Tibial nerve (tissue), 4 donors: Measurements from ENCODE around the gene NHSL1. TPM values are rescaled to one million over a fixed set of nuclear protein-coding genes. Genes with fewer than 3 reads are reported as not detected.

ENCODE experiments used
- DNase-seq, 2 donors: peaks; one replicate each; pipeline ENCODE4 v3.0.0-alpha.2; 2019; ENCODE audit warnings: low spot score in 2 of 2
- H3K27ac ChIP-seq, 4 donors: fragments of 200-600 bp; sonication (generic) in 3 of 4; one replicate each; pipeline ENCODE4 v1.5.1; 2017 to 2019; ENCODE audit warnings: mild to moderate bottlenecking in 1 of 4
- H3K27me3 ChIP-seq, 2 donors: fragments of 200-600 bp; sonication (generic) in 1 of 2; one replicate each; pipeline versions ENCODE4 v1.5.1 to v1.6.0; 2017 to 2019
- H3K36me3 ChIP-seq, 3 donors: fragments of 200-600 bp; sonication (generic); one replicate each; pipeline ENCODE4 v1.5.1; 2018 to 2019
- H3K4me1 ChIP-seq, 4 donors: fragments of 200-600 bp; sonication (generic) in 3 of 4; one replicate each; pipeline ENCODE4 v1.5.1; 2017 to 2019
- H3K4me3 ChIP-seq, 4 donors: fragments of 200-600 bp; sonication (generic) in 3 of 4; one replicate each; pipeline ENCODE4 v1.5.1; 2017 to 2019; ENCODE audit warnings: mild to moderate bottlenecking in 1 of 4, moderate library complexity in 1 of 4
- H3K9me3 ChIP-seq, 4 donors: fragments of 200-600 bp; sonication (generic) in 3 of 4; one replicate each; pipeline ENCODE4 v1.5.1; 2017 to 2019
- EP300 ChIP-seq, 2 donors: sonication (generic); formaldehyde crosslinking; IDR thresholded peaks; one replicate each; pipeline ENCODE4 v1.6.1; 2017; ENCODE audit warnings: antibody characterized with exemption in 2 of 2, mild to moderate bottlenecking in 1 of 2
- POLR2A ChIP-seq, 2 donors: fragments of 450-650 bp; IDR thresholded peaks; one replicate each; pipeline ENCODE4 v1.6.1; 2017; ENCODE audit warnings: antibody characterized with exemption in 2 of 2, mild to moderate bottlenecking in 2 of 2, moderate library complexity in 2 of 2
- WGBS, 2 donors: methylation state at CpG; one replicate each; pipeline ENCODE4 v1.1.5; 2018; 5-methylcytosine and 5-hydroxymethylcytosine counted together
- total RNA-seq, 4 donors: library from RNA; depleted of rRNA; stranded (reverse); fragments of >200 nt; gene quantifications; one replicate each; pipeline ENCODE4 v1.1.0, GENCODE V29; 2016
- TF ChIP-seq, protein P1 (sequence below), 5 experiments: fragments of 200-600 bp in 3 of 5; fragments of 450-650 bp in 2 of 5; sonication (generic) in 3 of 5; IDR thresholded peaks; one replicate each; pipeline ENCODE4 v1.5.1; 2016 to 2019; ENCODE audit warnings: antibody characterized with exemption in 5 of 5, mild to moderate bottlenecking in 3 of 5, moderate library complexity in 2 of 5

NHSL1 gene
- total RNA-seq, 4 donors from 2014 or later, result 8.6 to 17.3 (median 12.6) TPM

DNA sequence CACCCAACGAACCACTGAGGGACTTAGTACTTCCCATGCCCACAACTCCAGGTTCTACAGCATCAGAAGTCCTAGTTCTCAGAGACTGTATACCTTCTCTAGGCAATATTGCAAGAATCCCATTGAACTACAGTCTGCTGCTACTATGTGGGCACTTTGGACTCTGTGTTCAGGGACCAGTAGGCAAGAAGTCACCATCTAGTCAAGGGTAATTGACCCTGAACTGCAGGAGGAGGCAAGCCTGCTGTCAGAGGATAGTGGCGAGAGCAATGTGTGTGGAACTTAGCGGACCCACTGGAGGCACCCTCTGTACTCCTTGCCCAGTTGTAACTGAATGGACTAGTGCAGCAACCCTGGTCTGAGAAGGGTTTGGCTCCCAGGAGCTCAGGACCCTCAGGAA lies 79.5 kb downstream of the NHSL1 start:
- H3K4me3 ChIP-seq, result no peak overlapping the region
- peaks cover 0 to 8% (median 0%) of the 10 kb centered on the region in 4 donors for H3K9me3 ChIP-seq
- peaks cover 0 to 62% (median 0%) of the 10 kb centered on the region in 3 donors for H3K36me3 ChIP-seq
- no peak overlapping the region for H3K27ac ChIP-seq
- WGBS, 2 donors, result 100% methylated on average over 3 of the region's 3 CpGs
- H3K27me3 ChIP-seq, result no peaks in the 10 kb centered on the region
- DNase-seq, result no peak
- no peak for TF ChIP-seq EP300 (IDR thresholded peaks at IDR 0.05)
- TF ChIP-seq POLR2A (IDR thresholded peaks at IDR 0.05), result no peak
- TF ChIP-seq, protein P1, sequence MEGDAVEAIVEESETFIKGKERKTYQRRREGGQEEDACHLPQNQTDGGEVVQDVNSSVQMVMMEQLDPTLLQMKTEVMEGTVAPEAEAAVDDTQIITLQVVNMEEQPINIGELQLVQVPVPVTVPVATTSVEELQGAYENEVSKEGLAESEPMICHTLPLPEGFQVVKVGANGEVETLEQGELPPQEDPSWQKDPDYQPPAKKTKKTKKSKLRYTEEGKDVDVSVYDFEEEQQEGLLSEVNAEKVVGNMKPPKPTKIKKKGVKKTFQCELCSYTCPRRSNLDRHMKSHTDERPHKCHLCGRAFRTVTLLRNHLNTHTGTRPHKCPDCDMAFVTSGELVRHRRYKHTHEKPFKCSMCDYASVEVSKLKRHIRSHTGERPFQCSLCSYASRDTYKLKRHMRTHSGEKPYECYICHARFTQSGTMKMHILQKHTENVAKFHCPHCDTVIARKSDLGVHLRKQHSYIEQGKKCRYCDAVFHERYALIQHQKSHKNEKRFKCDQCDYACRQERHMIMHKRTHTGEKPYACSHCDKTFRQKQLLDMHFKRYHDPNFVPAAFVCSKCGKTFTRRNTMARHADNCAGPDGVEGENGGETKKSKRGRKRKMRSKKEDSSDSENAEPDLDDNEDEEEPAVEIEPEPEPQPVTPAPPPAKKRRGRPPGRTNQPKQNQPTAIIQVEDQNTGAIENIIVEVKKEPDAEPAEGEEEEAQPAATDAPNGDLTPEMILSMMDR (IDR thresholded peaks at IDR 0.05), result no peak
- no peaks in the 10 kb centered on the region for H3K4me1 ChIP-seq

DNA sequence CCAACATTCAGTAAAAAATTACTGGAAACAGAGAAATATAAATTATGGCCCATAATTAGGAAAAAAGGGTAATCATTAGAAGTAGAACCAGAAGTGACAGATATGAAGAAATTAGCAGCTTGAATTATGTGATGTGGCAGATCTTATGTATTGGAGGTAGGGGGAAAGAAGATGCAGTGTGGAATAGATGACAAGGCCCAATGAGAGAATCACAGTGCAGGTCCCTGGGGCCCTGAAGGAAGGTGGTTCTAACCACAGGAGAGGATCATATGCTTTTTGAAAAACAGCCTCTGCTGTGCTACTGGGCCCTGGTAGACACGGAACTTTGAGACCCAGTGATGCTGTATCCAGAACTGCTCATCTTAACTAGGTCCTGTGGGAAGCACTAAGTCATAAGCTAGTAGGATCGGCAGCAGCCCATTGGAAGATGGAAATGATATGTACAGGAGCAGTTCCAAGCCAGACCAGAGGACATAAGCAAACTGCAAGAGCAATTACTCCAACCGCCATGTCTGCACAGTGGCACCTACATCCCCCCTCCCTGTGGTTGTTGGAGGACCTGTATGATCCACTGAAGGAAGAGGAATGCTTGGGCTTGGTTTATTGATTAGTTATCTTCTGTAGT lies 81.1 kb downstream of the NHSL1 start:
- Histone ChIP-seq H3K27ac (no peak overlapping the region), H3K36me3 (peaks cover 0 to 68% (median 0%) of the 10 kb centered on the region in 3 donors), H3K27me3 (no peaks in the 10 kb centered on the region), H3K9me3 (peaks cover 0 to 8% (median 0%) of the 10 kb centered on the region in 4 donors), H3K4me3 (no peak overlapping the region), H3K4me1 (no peaks in the 10 kb centered on the region)
- TF ChIP-seq, protein P1 (IDR thresholded peaks at IDR 0.05), result no peak
- no peak for TF ChIP-seq POLR2A (IDR thresholded peaks at IDR 0.05)
- WGBS, 2 donors, result 98 to 100% methylated on average over 3 of the region's 3 CpGs
- no peak for DNase-seq

DNA sequence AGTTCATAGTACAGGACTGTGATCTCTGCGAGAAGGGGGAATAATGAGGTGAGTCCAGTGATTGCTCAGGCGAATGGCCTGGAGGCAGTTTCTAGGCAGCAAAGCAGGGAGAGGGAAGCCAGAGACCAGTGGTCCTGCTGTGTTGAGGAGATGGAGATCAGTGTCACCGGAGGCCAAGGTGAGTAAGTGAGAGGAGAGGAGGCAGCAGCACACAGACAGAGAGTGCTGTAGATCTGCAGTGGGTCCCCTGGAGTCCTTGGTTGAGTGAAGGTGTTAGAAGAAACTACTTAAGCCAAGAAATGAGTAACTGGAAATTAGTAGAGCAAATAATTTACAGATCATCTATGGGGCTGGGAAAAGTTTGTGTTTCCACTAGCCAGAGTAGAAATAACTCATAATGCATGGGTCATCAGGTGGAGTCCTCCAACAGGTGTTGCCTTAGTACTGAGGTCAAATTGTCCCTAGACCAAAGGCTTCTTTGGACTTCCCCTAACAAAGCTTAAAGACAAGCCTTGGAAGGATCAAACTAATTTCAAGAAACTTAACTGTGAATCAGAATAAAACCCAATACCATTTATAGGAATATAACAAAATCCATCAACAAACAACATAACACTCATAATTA lies 81.7 kb downstream of the NHSL1 start:
- peaks cover 0 to 74% (median 0%) of the 10 kb centered on the region in 3 donors for H3K36me3 ChIP-seq
- no peaks in the 10 kb centered on the region for H3K4me1 ChIP-seq
- WGBS, 2 donors, result 84 to 90% methylated on average over 3 of the region's 3 CpGs
- peaks cover 0 to 8% (median 0%) of the 10 kb centered on the region in 4 donors for H3K9me3 ChIP-seq
- H3K27me3 ChIP-seq, result no peaks in the 10 kb centered on the region
- no peak for TF ChIP-seq POLR2A (IDR thresholded peaks at IDR 0.05)
- TF ChIP-seq, protein P1 (IDR thresholded peaks at IDR 0.05), result no peak
- TF ChIP-seq EP300 (IDR thresholded peaks at IDR 0.05), result no peak
- no peak overlapping the region for H3K27ac ChIP-seq
- DNase-seq, result no peak
- no peak overlapping the region for H3K4me3 ChIP-seq

DNA sequence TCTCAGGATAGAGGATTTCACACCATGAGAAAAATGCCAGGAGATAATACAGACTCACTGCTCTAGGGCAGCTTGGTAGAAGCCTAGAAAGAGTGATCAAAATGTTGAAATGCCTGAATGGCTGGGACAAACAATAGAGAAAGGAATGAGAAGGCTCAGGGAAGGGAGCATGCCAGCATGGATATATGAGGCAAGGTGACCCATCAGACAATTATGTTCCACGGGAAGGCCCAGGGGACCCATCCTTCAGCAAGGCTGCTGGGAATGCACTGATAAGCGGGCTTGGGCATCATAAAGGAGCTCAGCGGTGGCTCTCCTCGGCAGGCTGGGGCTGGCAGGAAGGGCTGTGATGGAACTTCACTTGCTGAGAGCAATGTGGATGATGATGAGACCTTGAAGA lies 83.1 kb downstream of the NHSL1 start:
- H3K36me3 ChIP-seq, result peaks cover 0 to 88% (median 0%) of the 10 kb centered on the region in 3 donors
- 87 to 88% methylated on average over 4 of the region's 4 CpGs for WGBS, 2 donors

More for the DNA sequence above, 83.1 kb downstream of the NHSL1 start:
- no peak for TF ChIP-seq EP300 (IDR thresholded peaks at IDR 0.05)
- TF ChIP-seq, protein P1 (IDR thresholded peaks at IDR 0.05), result no peak
- TF ChIP-seq POLR2A (IDR thresholded peaks at IDR 0.05), result no peak
- Histone ChIP-seq H3K27ac (no peak overlapping the region), H3K4me3 (no peak overlapping the region), H3K9me3 (peaks cover 0 to 8% (median 0%) of the 10 kb centered on the region in 4 donors), H3K27me3 (no peaks in the 10 kb centered on the region), H3K4me1 (peaks cover 0 to 1% (median 0%) of the 10 kb centered on the region in 4 donors)
- no peak for DNase-seq
